BLaER1 (cell line): ENCODE results near the gene PCDHB5.
"Not testable (repeated sequence)": the region's sequence is repeated elsewhere in the genome, so short reads cannot be mapped to it uniquely, and the experiment has no call there.

ENCODE experiments used
- H3K27ac ChIP-seq: shearing (Covaris generic); formaldehyde crosslinking; 2 replicates; pipeline ENCODE4 v1.8.1; 2022
- H3K27me3 ChIP-seq: shearing (Covaris generic); formaldehyde crosslinking; 2 replicates; pipeline ENCODE4 v1.8.1; 2022
- H3K36me3 ChIP-seq: shearing (Covaris generic); formaldehyde crosslinking; 2 replicates; pipeline ENCODE4 v1.8.1; 2022
- H3K4me1 ChIP-seq: shearing (Covaris generic); formaldehyde crosslinking; 2 replicates; pipeline ENCODE4 v1.8.1; 2022
- H3K4me2 ChIP-seq: shearing (Covaris generic); formaldehyde crosslinking; 2 replicates; pipeline ENCODE4 v1.8.1; 2022
- H3K4me3 ChIP-seq: shearing (Covaris generic); formaldehyde crosslinking; 2 replicates; pipeline ENCODE4 v1.8.1; 2022
- H3K9ac ChIP-seq: shearing (Covaris generic); formaldehyde crosslinking; 2 replicates; pipeline ENCODE4 v1.8.1; 2022
- H3K9me3 ChIP-seq: shearing (Covaris generic); formaldehyde crosslinking; 2 replicates; pipeline ENCODE4 v1.8.1; 2022
- H4K20me1 ChIP-seq: shearing (Covaris generic); formaldehyde crosslinking; 2 replicates; pipeline ENCODE4 v1.8.1; 2022
- Cebpa-rat ChIP-seq: shearing (Covaris generic); IDR thresholded peaks from 2 replicates; pipeline ENCODE4 v1.8.1; 2022

PCDHB5 gene

GRCh38 chr5:141119250-141119649 is 15.8 kb upstream of the PCDHB5 start:
- Histone ChIP-seq H3K27ac (no peak overlapping the region), H3K9me3 (peaks cover 35% of the 10 kb centered on the region), H3K4me2 (no peak overlapping the region), H3K4me3 (no peak overlapping the region), H4K20me1 (no peaks in the 10 kb centered on the region), H3K4me1 (no peaks in the 10 kb centered on the region), H3K27me3 (no peaks in the 10 kb centered on the region), H3K36me3 (no peaks in the 10 kb centered on the region), H3K9ac (no peak overlapping the region)
- no peak for TF ChIP-seq Cebpa-rat

GRCh38 chr5:141121563-141121962 is 13.4 kb upstream of the PCDHB5 start, which contains the start of gene PCDHB4:
Gene PCDHB4 (plus strand): TSS chr5:141121818. CDS start chr5:141121999, 181 bp downstream.
- Histone ChIP-seq H3K4me3 (no peak within 1 kb of the TSS), H3K4me2 (no peak within 1 kb of the TSS)
- TF ChIP-seq Cebpa-rat = no peak

GRCh38 chr5:141121985-141122384 is 13.0 kb upstream of the PCDHB5 start:
- no peak overlapping the region for H3K4me2 ChIP-seq
- H3K4me1 ChIP-seq = no peaks in the 10 kb centered on the region
- H3K27me3 ChIP-seq = no peaks in the 10 kb centered on the region
- no peak overlapping the region for H3K27ac ChIP-seq
- H3K9me3 ChIP-seq = peaks cover 27% of the 10 kb centered on the region
- TF ChIP-seq Cebpa-rat = no peak
- no peaks in the 10 kb centered on the region for H4K20me1 ChIP-seq
- no peaks in the 10 kb centered on the region for H3K36me3 ChIP-seq
- H3K9ac ChIP-seq = no peak overlapping the region
- no peak overlapping the region for H3K4me3 ChIP-seq

More at GRCh38 chr5:141121563-141121962, 13.4 kb upstream of the PCDHB5 start, which contains the start of gene PCDHB4:
- Histone ChIP-seq H3K36me3 (no peaks in the 10 kb centered on the region), H3K4me1 (no peaks in the 10 kb centered on the region), H3K9ac (no peak within 1 kb of the TSS), H3K9me3 (peaks cover 31% of the 10 kb centered on the region), H3K27me3 (no peaks in the 10 kb centered on the region), H4K20me1 (no peaks in the 10 kb centered on the region), H3K27ac (no peak within 1 kb of the TSS)

GRCh38 chr5:141123396-141124135 is 11.4 kb upstream of the PCDHB5 start:
- not testable (repeated sequence) for H3K4me1 ChIP-seq, H3K9ac ChIP-seq, H3K36me3 ChIP-seq, H3K27me3 ChIP-seq, H3K4me3 ChIP-seq, H3K4me2 ChIP-seq, H3K27ac ChIP-seq, H4K20me1 ChIP-seq
- peaks cover 26% of the 10 kb centered on the region for H3K9me3 ChIP-seq

- Histone ChIP-seq H3K27ac (no peak overlapping the region), H3K4me1 (no peaks in the 10 kb centered on the region), H3K4me2 (no peak overlapping the region), H3K27me3 (no peaks in the 10 kb centered on the region), H4K20me1 (no peaks in the 10 kb centered on the region), H3K36me3 (no peaks in the 10 kb centered on the region), H3K4me3 (no peak overlapping the region), H3K9ac (no peak overlapping the region), H3K9me3 (peaks cover 18% of the 10 kb centered on the region)
- no peak for TF ChIP-seq Cebpa-rat
These were observed 7.7 kb upstream of the PCDHB5 start for GRCh38 chr5:141127305-141127704.

GRCh38 chr5:141135718-141136266 is 786 bp downstream of the PCDHB5 start:
- no peaks in the 10 kb centered on the region for H4K20me1 ChIP-seq
- H3K4me1 ChIP-seq = no peaks in the 10 kb centered on the region
- no peak overlapping the region for H3K27ac ChIP-seq
- peaks cover 35% of the 10 kb centered on the region for H3K9me3 ChIP-seq
- no peaks in the 10 kb centered on the region for H3K36me3 ChIP-seq
- H3K9ac ChIP-seq = no peak overlapping the region
- no peaks in the 10 kb centered on the region for H3K27me3 ChIP-seq
- H3K4me2 ChIP-seq = no peak overlapping the region
- no peak overlapping the region for H3K4me3 ChIP-seq
- TF ChIP-seq Cebpa-rat = no peak

GRCh38 chr5:141137346-141137745 is 2.3 kb downstream of the PCDHB5 start:
- H3K27ac ChIP-seq, H3K4me3 ChIP-seq, H3K4me1 ChIP-seq, H4K20me1 ChIP-seq, H3K9ac ChIP-seq, H3K4me2 ChIP-seq, H3K36me3 ChIP-seq, H3K27me3 ChIP-seq: not testable (repeated sequence)
- H3K9me3 ChIP-seq = peaks cover 35% of the 10 kb centered on the region

GRCh38 chr5:141149812-141150211 is 14.8 kb downstream of the PCDHB5 start, which contains the start of gene PCDHB6:
Gene PCDHB6 (plus strand): TSS chr5:141150057. CDS start chr5:141150258, 201 bp downstream.
- Histone ChIP-seq H3K9ac (no peak within 1 kb of the TSS), H3K4me2 (no peak within 1 kb of the TSS), H3K27me3 (no peaks in the 10 kb centered on the region), H3K36me3 (no peaks in the 10 kb centered on the region), H3K4me3 (no peak within 1 kb of the TSS), H3K9me3 (peaks cover 35% of the 10 kb centered on the region), H4K20me1 (no peaks in the 10 kb centered on the region), H3K27ac (no peak within 1 kb of the TSS), H3K4me1 (no peaks in the 10 kb centered on the region)
- TF ChIP-seq Cebpa-rat = no peak

- Histone ChIP-seq H3K4me3 (no peak overlapping the region), H3K4me1 (no peaks in the 10 kb centered on the region), H4K20me1 (no peaks in the 10 kb centered on the region), H3K27me3 (no peaks in the 10 kb centered on the region), H3K36me3 (no peaks in the 10 kb centered on the region), H3K27ac (no peak overlapping the region), H3K9ac (no peak overlapping the region), H3K4me2 (no peak overlapping the region), H3K9me3 (peaks cover 36% of the 10 kb centered on the region)
- TF ChIP-seq Cebpa-rat = no peak
These were observed 15.4 kb downstream of the PCDHB5 start for GRCh38 chr5:141150224-141150992.

- no peaks in the 10 kb centered on the region for H3K27me3 ChIP-seq
- no peaks in the 10 kb centered on the region for H4K20me1 ChIP-seq
- H3K36me3 ChIP-seq = no peaks in the 10 kb centered on the region
- no peak overlapping the region for H3K4me2 ChIP-seq
- no peak overlapping the region for H3K27ac ChIP-seq
- H3K9ac ChIP-seq = no peak overlapping the region
- no peak for TF ChIP-seq Cebpa-rat
- peaks cover 41% of the 10 kb centered on the region for H3K9me3 ChIP-seq
- no peaks in the 10 kb centered on the region for H3K4me1 ChIP-seq
- H3K4me3 ChIP-seq = no peak overlapping the region
These were observed 16.0 kb downstream of the PCDHB5 start for GRCh38 chr5:141150993-141151325.

GRCh38 chr5:141151632-141152031 is 16.6 kb downstream of the PCDHB5 start:
- not testable (repeated sequence) for H3K36me3 ChIP-seq, H3K9ac ChIP-seq, H3K4me3 ChIP-seq, H3K27me3 ChIP-seq, H3K27ac ChIP-seq, H3K4me2 ChIP-seq, H3K4me1 ChIP-seq, H4K20me1 ChIP-seq
- H3K9me3 ChIP-seq = peaks cover 48% of the 10 kb centered on the region

GRCh38 chr5:141152096-141152495 is 17.1 kb downstream of the PCDHB5 start:
- H3K27me3 ChIP-seq, H4K20me1 ChIP-seq, H3K4me3 ChIP-seq, H3K9ac ChIP-seq, H3K36me3 ChIP-seq, H3K4me2 ChIP-seq, H3K4me1 ChIP-seq, H3K27ac ChIP-seq: not testable (repeated sequence)
- peaks cover 53% of the 10 kb centered on the region for H3K9me3 ChIP-seq
